ENCODE data around the gene SELENOS.

- TF ChIP-seq, protein P1, sequence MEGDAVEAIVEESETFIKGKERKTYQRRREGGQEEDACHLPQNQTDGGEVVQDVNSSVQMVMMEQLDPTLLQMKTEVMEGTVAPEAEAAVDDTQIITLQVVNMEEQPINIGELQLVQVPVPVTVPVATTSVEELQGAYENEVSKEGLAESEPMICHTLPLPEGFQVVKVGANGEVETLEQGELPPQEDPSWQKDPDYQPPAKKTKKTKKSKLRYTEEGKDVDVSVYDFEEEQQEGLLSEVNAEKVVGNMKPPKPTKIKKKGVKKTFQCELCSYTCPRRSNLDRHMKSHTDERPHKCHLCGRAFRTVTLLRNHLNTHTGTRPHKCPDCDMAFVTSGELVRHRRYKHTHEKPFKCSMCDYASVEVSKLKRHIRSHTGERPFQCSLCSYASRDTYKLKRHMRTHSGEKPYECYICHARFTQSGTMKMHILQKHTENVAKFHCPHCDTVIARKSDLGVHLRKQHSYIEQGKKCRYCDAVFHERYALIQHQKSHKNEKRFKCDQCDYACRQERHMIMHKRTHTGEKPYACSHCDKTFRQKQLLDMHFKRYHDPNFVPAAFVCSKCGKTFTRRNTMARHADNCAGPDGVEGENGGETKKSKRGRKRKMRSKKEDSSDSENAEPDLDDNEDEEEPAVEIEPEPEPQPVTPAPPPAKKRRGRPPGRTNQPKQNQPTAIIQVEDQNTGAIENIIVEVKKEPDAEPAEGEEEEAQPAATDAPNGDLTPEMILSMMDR (IDR thresholded peaks at IDR 0.05) = no peak
- TF ChIP-seq POLR2A (IDR thresholded peaks at IDR 0.05) = no peak
These were observed 28.6 kb upstream of the SELENOS start for GRCh38 chr15:101305820-101306255.

Measured in heart left ventricle (tissue), 13 donors.